Measurements from ENCODE around the gene IDS.
"Not testable (repeated sequence)": the region's sequence is repeated elsewhere in the genome, so short reads cannot be mapped to it uniquely, and the experiment has no call there.

IDS gene

GRCh38 chrX:149546962-149547361 lies 41.9 kb upstream of the IDS start:
- H4K20me1 ChIP-seq (ENCODE audit: insufficient read depth, low read length); H3F3A ChIP-seq (ENCODE audit: insufficient read depth, low read length); H3K4me2 ChIP-seq (ENCODE audit: low read depth, low read length); H3K9me3 ChIP-seq (replicated peaks; ENCODE audit: insufficient read depth, low read length); H3K4me1 ChIP-seq (ENCODE audit: low read length); H3K27ac ChIP-seq (ENCODE audit: low read length); H3K9ac ChIP-seq (ENCODE audit: low read length); H3K79me2 ChIP-seq (ENCODE audit: low read length); H3K4me3 ChIP-seq (ENCODE audit: low read length); H3K36me3 ChIP-seq (replicated peaks; ENCODE audit: insufficient read depth, low read length); DNase-seq; H2AFZ ChIP-seq (ENCODE audit: low read length); H3K9me2 ChIP-seq (replicated peaks; ENCODE audit: insufficient read depth, low read length); H3K27me3 ChIP-seq (replicated peaks; ENCODE audit: insufficient read depth, low read length): not testable (repeated sequence)

DNA sequence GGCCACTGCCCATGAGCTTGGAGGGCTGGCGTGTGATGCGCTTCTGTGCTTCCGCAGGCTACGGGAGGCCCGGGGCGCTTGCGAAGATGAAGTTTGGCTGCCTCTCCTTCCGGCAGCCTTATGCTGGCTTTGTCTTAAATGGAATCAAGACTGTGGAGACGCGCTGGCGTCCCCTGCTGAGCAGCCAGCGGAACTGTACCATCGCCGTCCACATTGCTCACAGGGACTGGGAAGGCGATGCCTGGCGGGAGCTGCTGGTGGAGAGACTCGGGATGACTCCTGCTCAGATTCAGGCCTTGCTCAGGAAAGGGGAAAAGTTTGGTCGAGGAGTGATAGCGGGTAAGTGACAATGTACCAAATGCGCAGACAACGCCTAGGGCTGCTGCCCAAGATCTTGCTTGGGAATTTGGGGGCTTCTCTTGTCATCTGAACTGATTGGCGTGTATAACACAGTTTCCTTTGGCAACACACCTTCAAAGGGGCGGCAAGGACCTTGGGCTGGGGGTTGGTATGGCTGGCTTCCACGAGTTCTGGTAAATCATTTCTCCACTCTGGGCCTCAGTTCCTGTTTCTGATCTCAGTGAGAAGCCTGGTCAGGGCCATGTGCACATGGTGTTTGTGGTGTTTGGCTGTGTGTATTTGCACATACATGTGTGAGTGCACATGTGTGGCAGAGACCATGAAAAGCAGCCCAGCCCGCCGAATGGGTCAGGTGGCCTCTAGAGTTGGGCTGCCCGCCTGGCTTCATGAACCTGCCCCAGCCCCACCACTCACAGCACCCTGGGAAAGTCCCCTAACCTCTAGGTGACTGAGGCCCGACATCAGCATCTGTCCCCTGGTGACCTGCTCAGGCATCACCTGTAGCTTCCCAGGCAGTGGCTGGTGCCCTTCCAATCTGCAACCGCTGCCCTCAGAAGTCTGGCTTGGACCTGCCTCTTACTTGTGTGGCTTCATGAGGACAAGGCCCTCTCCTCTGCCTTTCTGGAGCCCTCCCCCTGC lies 40.7 kb upstream of the IDS start:
- H3K9me2 ChIP-seq (replicated peaks; ENCODE audit: insufficient read depth, low read length) = not testable (repeated sequence)

GRCh38 chrX:149541521-149542047 lies 36.5 kb upstream of the IDS start:
- H3F3A ChIP-seq (ENCODE audit: insufficient read depth, low read length) = 0 out of 2 replicates have a peak, but pooled peaks cover 4% of the 10 kb centered on the region
- H3K4me2 ChIP-seq (ENCODE audit: low read depth, low read length) = peak overlapping the region; percentile 66
- DNase-seq = no peak
- H3K9ac ChIP-seq (ENCODE audit: low read length) = peak overlapping the region; percentile 96
- no peaks in the 10 kb centered on the region for H3K36me3 ChIP-seq (replicated peaks; ENCODE audit: insufficient read depth, low read length)
- peaks cover 7% of the 10 kb centered on the region; the same call in 1 of the 2 replicates for H3K79me2 ChIP-seq (ENCODE audit: low read length)
- no peaks in the 10 kb centered on the region for H3K9me2 ChIP-seq (replicated peaks; ENCODE audit: insufficient read depth, low read length)
- peak overlapping the region; percentile 98 for H3K27ac ChIP-seq (ENCODE audit: low read length)
- H3K4me1 ChIP-seq (ENCODE audit: low read length) = no peaks in the 10 kb centered on the region
- peak overlapping the region; percentile 55 for H2AFZ ChIP-seq (ENCODE audit: low read length)
- H3K4me3 ChIP-seq (ENCODE audit: low read length) = peak overlapping the region; percentile 83
- no peaks in the 10 kb centered on the region for H3K9me3 ChIP-seq (replicated peaks; ENCODE audit: insufficient read depth, low read length)
- H3K27me3 ChIP-seq (replicated peaks; ENCODE audit: insufficient read depth, low read length) = no peaks in the 10 kb centered on the region
- H4K20me1 ChIP-seq (ENCODE audit: insufficient read depth, low read length) = no peaks in the 10 kb centered on the region
- no peak for TF ChIP-seq EZH2 (optimal IDR thresholded peaks at IDR 0.05; ENCODE audit: low read depth, low read length)
- TF ChIP-seq, protein P1, sequence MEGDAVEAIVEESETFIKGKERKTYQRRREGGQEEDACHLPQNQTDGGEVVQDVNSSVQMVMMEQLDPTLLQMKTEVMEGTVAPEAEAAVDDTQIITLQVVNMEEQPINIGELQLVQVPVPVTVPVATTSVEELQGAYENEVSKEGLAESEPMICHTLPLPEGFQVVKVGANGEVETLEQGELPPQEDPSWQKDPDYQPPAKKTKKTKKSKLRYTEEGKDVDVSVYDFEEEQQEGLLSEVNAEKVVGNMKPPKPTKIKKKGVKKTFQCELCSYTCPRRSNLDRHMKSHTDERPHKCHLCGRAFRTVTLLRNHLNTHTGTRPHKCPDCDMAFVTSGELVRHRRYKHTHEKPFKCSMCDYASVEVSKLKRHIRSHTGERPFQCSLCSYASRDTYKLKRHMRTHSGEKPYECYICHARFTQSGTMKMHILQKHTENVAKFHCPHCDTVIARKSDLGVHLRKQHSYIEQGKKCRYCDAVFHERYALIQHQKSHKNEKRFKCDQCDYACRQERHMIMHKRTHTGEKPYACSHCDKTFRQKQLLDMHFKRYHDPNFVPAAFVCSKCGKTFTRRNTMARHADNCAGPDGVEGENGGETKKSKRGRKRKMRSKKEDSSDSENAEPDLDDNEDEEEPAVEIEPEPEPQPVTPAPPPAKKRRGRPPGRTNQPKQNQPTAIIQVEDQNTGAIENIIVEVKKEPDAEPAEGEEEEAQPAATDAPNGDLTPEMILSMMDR (IDR thresholded peaks at IDR 0.05; ENCODE audit: low read length) = no peak
- no peak for TF ChIP-seq EZH2phosphoT487 (IDR thresholded peaks at IDR 0.05; ENCODE audit: low read length)

More for the DNA sequence above, 40.7 kb upstream of the IDS start:
- not testable (repeated sequence) for H3K4me3 ChIP-seq (ENCODE audit: low read length); H3K9me3 ChIP-seq (replicated peaks; ENCODE audit: insufficient read depth, low read length); H3K4me1 ChIP-seq (ENCODE audit: low read length); H4K20me1 ChIP-seq (ENCODE audit: insufficient read depth, low read length); H2AFZ ChIP-seq (ENCODE audit: low read length); H3K9ac ChIP-seq (ENCODE audit: low read length); DNase-seq; H3K36me3 ChIP-seq (replicated peaks; ENCODE audit: insufficient read depth, low read length); H3K79me2 ChIP-seq (ENCODE audit: low read length); H3K27me3 ChIP-seq (replicated peaks; ENCODE audit: insufficient read depth, low read length); H3K27ac ChIP-seq (ENCODE audit: low read length); H3K4me2 ChIP-seq (ENCODE audit: low read depth, low read length); H3F3A ChIP-seq (ENCODE audit: insufficient read depth, low read length)

DNA sequence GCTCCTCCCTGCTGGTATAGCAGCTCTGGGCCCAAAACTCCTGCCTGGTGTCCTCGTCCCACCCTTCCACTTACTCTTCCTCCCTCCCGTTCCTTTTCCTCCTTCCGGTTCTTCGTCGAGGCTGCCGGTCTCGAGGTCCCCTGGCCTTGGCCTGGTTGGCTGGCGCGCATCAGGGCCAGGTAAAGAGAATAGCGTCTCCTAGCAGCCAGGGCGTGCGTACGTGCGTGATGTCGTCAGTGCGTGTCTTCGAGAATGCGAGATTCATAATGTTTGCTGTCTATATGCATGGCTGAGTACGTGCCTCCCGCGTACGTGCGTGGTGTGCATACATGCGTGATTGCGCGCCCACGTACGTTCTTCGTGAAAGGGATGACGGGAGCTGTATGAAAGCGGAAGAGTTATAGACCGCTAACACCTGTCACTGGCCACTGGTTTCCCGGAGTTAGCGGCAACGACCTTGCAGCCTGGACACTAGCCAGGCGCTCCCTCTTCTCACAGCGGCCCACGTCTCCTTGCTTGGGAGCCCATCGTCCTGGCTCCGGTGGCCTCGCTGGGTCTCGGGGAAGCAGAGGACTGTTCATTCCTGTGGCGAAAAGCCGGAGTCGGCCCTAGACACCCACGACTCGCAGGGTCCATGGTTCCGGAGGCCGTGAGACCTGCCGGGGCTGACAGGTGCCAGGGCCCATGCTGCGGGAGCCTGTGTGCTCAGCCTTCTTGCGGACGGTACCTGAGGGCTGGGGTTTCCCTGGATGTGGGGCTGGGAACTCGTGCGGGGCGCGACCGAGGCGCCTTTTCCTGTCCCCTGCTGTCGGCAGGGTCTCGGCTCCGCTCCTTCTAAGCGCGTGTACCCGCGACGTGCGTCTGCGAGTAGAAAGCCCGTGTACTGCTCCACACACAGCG lies 35.8 kb upstream of the IDS start, which contains the start of gene EOLA1:
TSS of gene EOLA1 (plus strand) at position 392 of the 900 bp plus-strand sequence. CDS start 4,619 bp downstream, outside the sequence.
- peak; percentile 96 for DNase-seq
- TF ChIP-seq, protein P1 (IDR thresholded peaks at IDR 0.05; ENCODE audit: low read length) = no peak
- TF ChIP-seq EZH2 (optimal IDR thresholded peaks at IDR 0.05; ENCODE audit: low read depth, low read length) (no peak), EZH2phosphoT487 (IDR thresholded peaks at IDR 0.05; ENCODE audit: low read length) (no peak)
- peak within 1 kb of the TSS; percentile 96 for H3K9ac ChIP-seq (ENCODE audit: low read length)
- peak within 1 kb of the TSS; percentile 66 for H3K4me2 ChIP-seq (ENCODE audit: low read depth, low read length)
- peak within 1 kb of the TSS; percentile 65 for H2AFZ ChIP-seq (ENCODE audit: low read length)
- no peaks in the 10 kb centered on the region for H3K9me2 ChIP-seq (replicated peaks; ENCODE audit: insufficient read depth, low read length)
- no peaks in the 10 kb centered on the region for H3K36me3 ChIP-seq (replicated peaks; ENCODE audit: insufficient read depth, low read length)
- peak within 1 kb of the TSS; percentile 98 for H3K27ac ChIP-seq (ENCODE audit: low read length)
- peak within 1 kb of the TSS; percentile 83 for H3K4me3 ChIP-seq (ENCODE audit: low read length)
- H3K27me3 ChIP-seq (replicated peaks; ENCODE audit: insufficient read depth, low read length) = no peaks in the 10 kb centered on the region
- peaks cover 7% of the 10 kb centered on the region; the same call in 1 of the 2 replicates for H3K79me2 ChIP-seq (ENCODE audit: low read length)
- H3K4me1 ChIP-seq (ENCODE audit: low read length) = no peaks in the 10 kb centered on the region
- H4K20me1 ChIP-seq (ENCODE audit: insufficient read depth, low read length) = no peaks in the 10 kb centered on the region
- no peaks in the 10 kb centered on the region for H3K9me3 ChIP-seq (replicated peaks; ENCODE audit: insufficient read depth, low read length)
- 0 out of 2 replicates have a peak, but pooled peaks cover 4% of the 10 kb centered on the region for H3F3A ChIP-seq (ENCODE audit: insufficient read depth, low read length)
